ENCODE data around the gene ARHGAP26.

ARHGAP26 gene

DNA sequence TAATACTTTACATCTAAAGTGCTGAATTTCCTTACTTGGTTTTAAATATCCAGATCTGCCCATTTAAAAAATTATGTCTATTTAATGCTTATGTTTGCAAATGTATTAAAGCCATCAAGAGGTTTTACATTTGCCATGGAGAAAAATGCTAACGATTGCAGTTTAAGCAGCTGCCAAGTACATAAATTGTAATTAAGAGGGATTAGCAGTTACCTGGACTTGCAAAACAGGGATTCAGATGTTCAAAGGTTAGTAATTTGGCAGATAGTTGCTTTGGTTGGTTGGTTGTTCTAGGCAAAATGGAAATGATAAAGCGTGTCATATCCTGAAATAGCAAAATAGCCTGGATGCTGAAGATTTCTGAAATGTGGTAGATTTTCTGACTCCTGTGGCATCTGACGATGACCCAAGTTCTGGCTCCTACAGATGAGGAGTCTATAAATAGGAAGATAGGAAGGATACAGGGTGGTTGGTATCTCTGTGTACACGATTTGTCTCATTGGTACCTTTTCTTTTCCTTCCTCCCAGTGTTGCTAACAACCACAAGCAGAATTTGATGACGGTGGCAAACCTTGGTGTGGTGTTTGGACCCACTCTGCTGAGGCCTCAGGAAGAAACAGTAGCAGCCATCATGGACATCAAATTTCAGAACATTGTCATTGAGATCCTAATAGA, 350.4 kb downstream of the ARHGAP26 start:
- no peak for DNase-seq (ENCODE audit: low read depth)

DNA sequence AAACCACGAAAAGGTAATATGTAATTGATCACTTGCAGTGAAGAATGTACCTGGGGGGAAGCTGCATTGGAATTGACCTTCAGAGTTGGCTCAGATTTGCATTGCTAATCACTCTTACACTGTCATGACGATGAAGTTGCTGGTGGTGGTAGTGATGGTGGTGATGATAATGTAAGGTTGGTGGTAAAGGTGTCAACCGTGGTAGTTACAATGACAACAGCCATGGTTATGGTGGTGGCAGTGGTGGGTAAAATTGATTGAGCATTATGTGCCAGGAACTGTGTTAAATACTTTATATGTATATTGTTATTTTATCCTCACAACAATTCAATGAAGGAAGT, 350.9 kb downstream of the ARHGAP26 start:
- no peak for DNase-seq (ENCODE audit: low read depth)

DNA sequence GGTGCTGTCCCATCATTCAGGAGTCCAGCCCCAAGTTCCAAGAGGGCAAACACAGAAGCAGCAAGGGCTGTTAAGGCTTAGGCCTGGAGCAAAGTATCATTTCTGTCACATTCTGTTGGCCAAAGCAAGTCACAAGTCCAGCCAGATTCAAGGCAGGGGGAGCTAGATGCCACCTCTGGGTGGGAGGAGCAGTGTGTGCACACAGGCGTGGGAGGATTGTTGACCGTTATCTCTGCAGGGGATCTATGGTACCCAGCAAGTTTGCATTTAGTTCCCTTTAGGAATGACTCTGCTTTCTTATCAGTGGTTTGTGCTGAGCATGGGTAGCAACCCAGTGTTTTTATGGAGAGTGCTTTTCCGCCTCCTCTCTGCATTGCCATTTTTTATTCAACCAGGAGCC, 354.4 kb downstream of the ARHGAP26 start:
- DNase-seq (ENCODE audit: low read depth): no peak

DNA sequence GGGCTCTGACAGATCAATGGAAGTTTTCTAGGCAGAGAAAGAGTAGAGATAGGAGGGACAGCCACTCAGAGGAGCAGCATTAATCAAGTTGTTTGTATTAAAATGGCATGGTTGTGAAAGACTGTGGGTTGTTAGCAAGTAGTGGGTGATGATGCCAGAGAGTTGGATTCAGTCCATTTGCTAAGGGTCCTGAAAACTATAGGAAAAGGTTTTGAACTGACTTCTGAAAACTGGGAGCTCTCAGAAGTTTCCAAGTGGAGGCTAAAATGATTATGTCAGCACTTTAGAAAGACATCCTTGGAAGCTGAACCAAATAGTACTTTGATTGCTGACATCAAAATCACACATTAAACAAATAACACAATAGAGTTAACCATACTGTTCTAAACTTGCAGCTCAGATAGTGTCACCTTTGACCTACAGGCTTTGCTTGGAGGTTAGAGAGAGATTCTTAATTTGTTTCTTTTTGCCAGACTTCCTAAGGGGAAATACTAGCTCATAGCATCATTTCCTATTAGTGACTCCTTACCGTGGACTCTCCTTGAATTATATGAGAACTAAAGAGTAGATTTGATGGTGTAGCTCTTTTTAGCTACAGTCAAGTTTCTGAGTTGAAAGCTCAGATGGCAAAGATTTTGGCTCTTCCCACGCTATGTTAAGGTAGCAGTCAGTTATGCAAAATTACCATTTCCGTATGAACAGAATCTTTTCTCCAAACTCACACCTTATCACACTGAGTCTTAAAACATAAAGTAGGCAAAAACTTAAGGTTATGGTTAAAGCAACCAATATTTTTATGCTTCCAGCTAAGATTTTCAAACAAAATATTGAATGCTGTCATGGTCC, 356.2 kb downstream of the ARHGAP26 start:
- DNase-seq (ENCODE audit: low read depth): no peak

DNA sequence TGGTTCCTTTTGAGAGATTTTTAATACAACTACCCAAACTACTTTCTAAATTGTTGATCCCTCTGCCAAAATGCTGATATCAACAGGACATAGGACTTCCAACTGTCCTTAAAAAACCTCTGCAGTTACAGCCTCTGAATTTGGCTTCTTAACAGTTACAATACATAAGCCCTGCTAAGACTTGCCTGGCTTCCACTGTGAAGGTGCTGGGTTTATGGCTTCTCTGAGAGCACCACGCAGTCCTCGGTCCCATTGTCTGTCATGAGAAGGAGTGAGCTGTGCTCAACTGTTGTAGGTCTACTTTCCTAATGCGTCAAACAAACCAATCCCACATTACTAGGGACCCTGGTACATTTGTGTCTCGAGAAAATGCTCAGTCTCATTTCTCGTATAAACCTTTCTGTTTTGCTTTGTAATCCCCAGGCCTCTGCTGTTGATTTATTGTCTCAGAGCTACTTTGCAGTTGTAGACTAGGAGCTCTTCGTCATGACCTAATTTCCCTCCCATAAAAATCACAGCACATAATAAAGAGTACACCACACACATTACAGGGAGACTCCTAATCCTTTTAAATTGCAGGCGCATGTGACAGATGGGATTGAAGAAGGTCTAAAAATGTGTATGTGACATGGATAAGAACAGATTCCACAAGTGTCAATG, 358.4 kb downstream of the ARHGAP26 start:
- no peak for DNase-seq (ENCODE audit: low read depth)

DNA sequence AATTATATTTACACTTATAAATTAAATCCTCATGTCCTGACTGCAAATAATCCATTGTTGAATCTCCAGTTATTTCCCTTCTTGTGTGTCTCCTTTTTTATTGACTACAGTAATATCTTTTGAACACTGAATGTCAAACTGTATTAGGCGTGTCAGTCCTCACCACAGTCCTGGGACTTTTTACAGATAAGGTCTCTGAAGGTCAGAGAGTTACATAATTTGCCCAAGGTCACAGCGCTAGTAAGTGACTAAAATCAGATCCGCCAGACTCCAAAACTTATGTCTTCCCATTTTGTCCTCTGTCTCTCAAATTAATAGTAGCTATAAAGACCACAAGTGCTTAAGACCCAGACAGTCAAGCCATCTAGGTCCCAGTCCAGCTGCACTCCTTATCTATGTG, 359.0 kb downstream of the ARHGAP26 start:
- no peak for DNase-seq (ENCODE audit: low read depth)

DNA sequence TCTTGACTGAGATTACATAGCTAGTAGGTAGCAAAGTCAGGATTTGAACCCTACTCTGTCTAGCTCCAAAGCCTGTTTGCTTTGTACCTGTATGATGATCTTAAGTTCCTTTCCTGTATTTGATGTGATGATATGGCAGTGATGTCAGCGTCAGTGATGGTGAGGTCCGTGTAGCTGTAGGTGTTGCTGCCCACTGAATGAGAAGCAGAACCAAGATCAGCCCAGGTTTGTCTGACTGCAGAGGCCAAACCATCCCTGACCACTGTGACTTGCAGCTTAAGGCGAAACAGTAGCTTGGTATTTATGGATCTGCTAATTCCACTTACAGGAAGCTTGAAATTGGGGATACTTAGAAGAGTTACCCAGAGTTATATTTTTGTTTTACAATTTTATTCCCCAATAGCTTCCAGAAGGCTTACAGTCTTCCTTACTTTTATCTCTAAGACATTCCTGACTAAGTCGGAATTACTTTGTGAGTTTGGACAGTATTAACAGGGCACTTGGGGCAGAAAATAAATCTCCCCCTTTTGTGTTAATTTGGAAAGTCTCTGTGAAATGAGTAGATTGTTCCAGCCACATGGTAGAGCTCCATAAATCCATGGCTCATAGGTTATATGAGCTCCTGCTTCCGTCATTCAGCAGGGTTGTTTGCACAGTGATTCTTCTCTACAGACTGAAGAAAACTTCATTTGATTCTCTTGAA, 359.9 kb downstream of the ARHGAP26 start:
- no peak for DNase-seq (ENCODE audit: low read depth)

DNA sequence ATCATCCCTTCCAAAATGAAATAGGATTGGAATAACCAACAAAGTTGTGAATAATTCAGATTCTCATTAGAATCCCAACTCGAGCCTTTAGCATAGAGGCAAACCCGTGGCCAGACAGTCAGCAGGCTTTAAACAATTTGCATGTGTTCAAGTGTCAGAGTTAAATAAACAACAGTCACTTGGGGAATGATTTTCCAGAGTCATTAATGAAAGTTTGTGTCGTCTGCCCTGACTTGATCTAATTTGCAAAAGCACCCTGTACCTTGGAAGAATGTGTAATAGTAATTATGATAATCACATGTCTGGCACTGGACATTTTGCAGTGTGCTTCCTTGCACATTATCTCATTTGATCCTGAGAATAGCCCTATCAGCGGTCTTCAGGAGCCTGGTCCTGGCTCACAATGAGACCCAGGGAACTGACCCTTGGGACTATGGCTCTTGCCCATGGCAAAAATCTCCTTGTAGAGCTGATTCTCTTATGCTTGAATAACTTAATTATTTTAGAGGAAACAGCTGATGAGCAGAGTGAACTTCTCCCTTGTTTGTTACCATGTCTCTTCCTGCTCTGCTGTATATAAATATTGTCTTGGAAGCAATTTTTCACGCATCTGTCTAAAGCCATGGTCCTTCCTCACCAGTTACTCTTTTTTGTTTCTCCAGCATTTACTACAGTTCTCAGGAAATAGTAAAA, 360.6 kb downstream of the ARHGAP26 start:
- DNase-seq (ENCODE audit: low read depth): no peak

DNA sequence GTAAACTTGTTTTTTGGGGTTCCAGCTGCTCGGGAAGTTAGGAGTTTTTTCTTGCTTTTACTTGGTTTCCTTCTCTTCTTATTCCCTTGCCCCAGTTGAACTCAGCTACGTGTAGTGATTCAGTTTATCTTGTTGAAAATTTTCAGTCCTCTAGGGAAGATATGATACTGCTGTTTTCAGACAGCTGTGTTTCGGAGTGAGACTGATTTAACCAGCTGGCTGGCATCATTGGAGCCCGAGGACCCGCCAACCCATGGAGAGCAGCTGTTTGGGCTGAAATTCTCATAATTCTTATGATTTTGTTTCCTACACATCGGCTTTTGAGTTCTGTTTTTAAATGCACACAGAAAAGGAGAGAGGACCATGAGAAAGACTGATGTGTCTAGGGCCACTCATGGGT, 361.8 kb downstream of the ARHGAP26 start:
- no peak for DNase-seq (ENCODE audit: low read depth)

DNA sequence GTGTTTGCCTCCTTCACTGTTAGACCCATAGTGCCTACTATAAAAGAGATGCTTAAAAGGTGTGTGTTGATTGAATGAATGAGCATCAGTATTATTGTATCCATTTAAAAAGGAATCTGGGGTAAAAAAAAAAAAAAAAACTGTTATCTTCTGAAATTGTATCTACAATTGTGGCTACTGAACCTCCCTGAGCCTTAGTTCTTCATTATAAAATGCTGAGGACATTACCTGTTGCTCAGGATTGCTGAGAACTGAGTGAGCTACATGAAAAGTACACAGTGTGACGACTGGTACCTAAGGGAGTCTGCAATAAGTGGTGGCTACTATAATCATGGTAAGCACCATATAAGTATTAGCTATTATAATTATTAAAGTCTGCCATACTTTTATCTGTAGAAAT, 362.6 kb downstream of the ARHGAP26 start:
- DNase-seq (ENCODE audit: low read depth): no peak

DNA sequence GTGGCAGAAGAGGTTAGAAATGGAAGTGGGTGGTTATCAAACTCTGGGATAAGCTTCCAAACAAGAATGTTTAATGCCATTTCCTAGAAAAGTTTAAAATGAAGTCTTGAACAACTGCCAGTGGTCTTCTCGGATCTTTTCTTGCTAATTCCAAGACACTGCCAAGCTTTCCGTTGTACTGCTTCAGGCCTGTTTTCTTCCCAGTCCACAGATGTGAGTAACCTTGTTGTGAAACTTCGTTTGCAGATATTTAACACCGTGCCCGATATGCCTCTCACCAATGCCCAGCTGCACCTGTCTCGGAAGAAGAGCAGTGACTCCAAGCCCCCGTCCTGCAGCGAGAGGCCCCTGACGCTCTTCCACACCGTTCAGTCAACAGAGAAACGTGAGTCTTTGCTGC, 363.5 kb downstream of the ARHGAP26 start:
- no peak for DNase-seq (ENCODE audit: low read depth)

DNA sequence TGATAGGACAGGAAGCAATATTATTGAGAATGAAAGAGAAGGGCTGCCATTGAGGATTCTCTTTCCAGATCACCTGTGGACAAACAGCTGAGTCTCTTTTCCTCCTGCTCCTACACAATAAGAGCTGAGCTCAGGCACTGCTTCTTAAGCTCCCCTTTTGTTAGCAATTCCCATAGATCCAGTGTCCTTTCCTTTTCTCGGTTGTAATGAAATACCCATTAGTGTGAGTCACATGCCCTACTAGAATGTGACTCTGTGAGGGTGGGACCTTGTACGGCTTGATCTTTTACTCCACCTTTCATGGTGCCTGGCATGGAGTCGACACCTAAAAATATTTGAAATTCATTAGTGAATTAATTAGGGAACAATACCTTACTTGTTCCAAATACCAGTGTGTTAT, 364.1 kb downstream of the ARHGAP26 start:
- DNase-seq (ENCODE audit: low read depth): no peak

DNA sequence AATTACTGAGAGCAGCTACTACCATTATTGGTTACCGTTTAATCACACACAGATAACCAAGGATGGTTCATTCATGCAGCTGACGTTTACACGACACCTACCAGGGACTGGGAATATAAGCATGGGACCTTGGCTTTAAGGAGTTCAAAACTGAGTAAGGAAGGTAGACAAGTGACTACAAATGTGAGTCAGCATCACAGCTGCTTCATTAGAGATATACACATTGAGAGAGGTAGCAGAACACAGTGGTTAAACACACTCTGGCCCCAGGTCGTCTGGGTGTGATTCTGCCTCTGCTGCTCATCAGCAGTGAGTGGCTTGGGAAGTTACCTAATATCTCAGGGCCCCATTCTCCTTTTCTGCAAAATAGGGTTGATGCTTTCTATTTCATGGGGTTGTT, 364.7 kb downstream of the ARHGAP26 start:
- no peak for DNase-seq (ENCODE audit: low read depth)

DNA sequence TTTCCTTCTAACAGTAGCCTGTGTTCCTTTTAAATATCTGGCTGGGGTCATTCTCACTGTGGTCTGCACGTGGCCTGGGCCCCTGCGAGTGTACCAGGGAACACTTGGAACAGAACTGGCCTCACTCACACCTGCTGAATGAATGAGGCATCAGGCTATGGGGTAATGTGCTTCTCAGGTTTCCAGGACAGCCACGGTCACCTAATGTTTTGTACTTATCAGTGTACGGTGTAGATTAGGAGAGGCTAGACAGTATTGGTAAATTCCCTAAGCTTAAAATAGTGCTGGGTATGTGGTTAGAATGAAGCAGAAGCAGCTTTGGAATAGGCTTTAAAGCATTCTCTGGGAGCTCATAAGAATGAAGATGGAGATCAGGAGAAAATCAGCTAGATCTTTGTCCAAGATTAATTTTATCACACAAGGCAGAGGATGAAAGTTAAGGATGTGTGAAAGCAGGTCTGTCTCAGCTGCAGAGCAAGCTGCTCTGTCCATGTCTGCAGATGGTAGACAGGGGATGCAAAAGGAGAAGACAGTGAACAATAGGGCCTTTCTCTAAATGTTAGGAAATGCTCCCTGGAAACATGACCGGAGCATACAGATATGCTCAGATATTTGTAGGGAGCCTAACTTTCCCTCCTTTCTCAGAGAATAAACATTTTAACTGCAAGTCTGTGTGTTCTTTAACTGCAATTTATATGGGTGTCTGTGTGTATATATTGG, 365.8 kb downstream of the ARHGAP26 start:
- no peak for DNase-seq (ENCODE audit: low read depth)

DNA sequence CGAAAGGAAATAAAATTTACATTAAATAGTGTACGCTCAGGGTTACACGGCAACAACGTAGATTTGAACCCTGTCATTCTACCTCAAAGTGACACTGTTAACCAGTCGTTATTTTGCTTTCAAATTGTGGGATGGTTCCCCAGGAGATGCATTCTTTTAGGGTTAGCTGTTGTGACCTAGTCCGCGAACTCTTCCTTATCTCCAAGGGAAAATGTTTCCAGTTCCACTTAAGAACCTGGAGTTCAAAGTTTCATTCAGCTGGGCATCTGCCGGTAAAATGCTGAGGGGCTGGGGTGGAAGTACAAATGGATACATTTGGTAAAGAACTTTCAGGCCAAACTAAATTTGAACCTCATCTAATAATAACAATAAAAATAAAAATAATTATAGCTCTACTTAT, 368.7 kb downstream of the ARHGAP26 start:
- DNase-seq (ENCODE audit: low read depth): no peak

DNA sequence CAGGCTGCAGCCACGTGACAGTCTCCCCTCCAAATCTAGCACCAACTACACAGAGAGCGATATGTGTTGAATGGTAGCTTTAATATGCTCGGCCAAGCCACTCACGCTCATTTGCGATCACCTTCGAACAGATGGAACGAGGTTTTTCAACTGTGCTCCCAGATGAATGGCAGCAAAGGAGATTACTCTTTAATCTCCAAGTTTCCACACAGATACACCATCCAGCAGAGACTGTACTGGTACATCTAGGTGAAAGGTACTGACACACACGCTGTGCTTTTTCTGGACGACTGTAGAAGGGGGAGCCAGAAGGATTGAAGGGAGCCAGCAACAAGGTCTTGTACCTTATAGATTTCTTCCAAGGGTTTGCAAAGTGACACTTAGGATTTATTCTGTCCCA, 369.4 kb downstream of the ARHGAP26 start:
- no peak for DNase-seq (ENCODE audit: low read depth)

DNA sequence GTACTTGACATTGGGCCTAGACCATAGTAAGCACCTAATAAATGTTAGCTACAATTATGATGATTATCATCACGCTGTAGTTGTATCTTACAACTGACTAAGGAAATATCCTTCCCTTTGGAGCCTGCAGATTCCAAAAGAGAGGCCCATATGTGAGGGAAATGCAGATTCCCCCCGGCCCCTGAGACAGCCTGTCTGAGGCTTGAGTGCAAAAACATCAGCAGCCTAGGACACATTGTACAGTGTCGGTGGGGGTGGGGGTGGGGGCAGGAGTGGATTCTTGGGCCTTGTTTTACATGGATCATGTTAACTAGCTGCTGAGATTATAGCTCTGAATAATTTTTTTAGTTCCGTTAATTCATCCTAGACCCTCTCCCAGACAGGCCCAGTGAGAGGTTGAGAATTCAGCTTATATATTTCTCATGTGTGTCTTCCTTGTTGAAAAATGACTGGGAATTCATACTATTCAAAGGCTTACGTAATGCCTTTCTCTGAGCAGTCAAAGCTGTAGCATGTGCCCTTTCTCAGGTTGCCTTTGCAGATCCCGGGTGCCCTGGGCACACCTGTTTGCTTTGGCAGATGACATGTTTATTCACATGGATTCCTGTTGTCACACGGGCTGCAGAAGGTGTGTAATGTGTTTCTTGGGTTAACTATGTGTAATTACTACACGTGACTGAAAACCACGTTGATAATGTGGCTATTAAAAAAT, 370.5 kb downstream of the ARHGAP26 start:
- DNase-seq (ENCODE audit: low read depth): no peak

DNA sequence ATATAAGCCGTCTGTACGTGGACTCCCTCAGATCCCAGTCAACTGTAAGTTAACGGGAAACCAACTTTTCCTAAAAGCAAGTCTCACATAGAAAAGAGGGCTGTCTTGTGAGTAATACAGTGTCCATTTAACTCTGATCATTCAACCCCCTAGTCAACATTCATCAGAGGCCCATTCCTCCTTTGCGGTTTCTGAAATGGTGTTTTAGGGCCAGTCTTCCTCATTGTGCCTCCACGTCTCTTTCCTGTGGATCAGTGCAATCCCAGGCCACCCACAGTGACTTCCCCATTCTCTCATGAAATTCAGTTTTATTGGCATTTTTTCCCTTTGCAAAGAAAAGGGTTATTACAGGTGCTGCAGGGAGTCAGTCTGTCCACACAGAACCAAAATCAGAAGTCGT, 371.5 kb downstream of the ARHGAP26 start:
- DNase-seq (ENCODE audit: low read depth): no peak

DNA sequence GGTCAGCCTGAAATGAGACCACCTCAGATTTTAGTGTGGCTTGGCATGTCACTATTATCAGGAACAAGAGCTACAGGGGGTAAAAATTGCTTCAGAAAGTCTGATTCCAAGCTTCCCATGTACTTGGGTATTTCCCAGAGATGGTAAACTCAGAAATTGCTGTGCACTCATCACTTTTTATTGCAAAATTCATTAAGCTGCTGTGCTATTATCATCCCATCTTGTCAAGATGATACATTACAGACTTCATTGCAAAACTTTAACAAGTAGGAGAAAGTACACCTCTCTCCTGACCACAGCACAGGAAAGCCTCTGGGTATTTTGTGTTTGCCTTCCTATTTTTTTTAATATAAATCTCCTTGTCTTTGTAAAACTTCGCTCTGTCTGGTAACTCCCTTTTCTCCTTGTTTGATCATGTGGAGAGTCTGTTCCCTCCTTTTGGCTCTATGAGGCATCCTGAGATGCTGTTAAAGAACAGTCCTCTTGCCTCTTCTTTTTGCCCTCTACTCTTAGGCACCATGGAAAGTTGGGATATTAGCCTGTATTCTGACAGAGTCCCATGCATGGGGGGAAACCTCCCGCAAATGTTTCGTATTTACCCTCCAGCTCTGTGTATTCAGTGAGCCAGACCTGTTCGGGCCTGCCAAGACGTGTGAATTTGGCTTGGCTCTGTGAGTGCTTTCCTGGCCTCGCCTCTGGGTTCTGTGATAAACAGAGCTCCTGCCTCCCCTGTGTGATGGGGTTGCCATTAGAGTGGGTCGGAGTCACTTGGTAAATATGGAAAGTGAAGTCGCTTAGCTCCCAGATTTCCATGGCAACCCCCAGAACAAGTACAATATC, 372.6 kb downstream of the ARHGAP26 start:
- no peak for DNase-seq (ENCODE audit: low read depth)

DNA sequence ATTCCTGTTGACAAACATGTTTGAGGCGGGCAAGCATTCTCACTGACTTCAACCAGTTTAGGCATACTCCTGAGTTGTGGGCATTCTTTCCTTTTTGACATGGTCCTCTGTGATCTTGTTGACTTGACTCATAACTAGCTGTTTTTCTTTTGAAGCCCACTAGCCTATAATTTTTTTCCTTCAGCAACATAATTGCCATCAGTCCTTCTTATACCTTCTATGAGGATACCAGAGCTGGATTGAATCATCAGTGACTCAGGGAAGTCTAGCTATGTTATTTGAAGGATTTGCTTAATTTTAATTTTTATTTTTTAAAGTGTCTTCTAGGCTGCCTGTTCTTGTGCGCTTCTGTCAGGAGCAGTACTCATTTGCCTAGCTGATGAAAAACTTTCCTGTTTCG, 373.8 kb downstream of the ARHGAP26 start:
- no peak for DNase-seq (ENCODE audit: low read depth)
